Upper lobe of left lung (tissue), 4 donors: ENCODE measurements around the gene NPHP4.
A peak's percentile ranks its signal among the peaks of the same experiment; 100 is the strongest.

Experiments
- CTCF ChIP-seq, 6 experiments: fragments of 450-650 bp in 4 of 6; fragments of 200-600 bp in 2 of 6; sonication (generic) in 2 of 6; IDR thresholded peaks; one replicate each; pipeline ENCODE4 v1.5.1; 2016 to 2019; ENCODE audit warnings: antibody characterized with exemption in 6 of 6
- EP300 ChIP-seq, 4 donors: sonication (generic); formaldehyde crosslinking; IDR thresholded peaks; one replicate each; pipeline ENCODE4 v1.5.1; 2017; ENCODE audit warnings: antibody characterized with exemption in 4 of 4, control low read depth in 2 of 4
- POLR2A ChIP-seq, 4 donors: fragments of 450-650 bp; IDR thresholded peaks; one replicate each; pipeline ENCODE4 v1.5.1; 2016 to 2017; ENCODE audit warnings: antibody characterized with exemption in 4 of 4, mild to moderate bottlenecking in 2 of 4
- POLR2AphosphoS5 ChIP-seq, 2 donors: sonication (generic); formaldehyde crosslinking; IDR thresholded peaks; one replicate each; pipeline ENCODE4 v1.5.1; 2017; ENCODE audit warnings: antibody characterized with exemption in 2 of 2

- TF ChIP-seq POLR2AphosphoS5 (IDR thresholded peaks at IDR 0.05) = no peak
- peak in 5 of 6 experiments; percentile 27 to 46 (median 41) for TF ChIP-seq CTCF (IDR thresholded peaks at IDR 0.05)
- no peak for TF ChIP-seq POLR2A (IDR thresholded peaks at IDR 0.05)
- no peak for TF ChIP-seq EP300 (IDR thresholded peaks at IDR 0.05)
Measured at GRCh38 chr1:5915587-5916571, 76.3 kb downstream of the NPHP4 start.
